ENCODE measurements around the gene COX7A2L. TPM values are rescaled to one million over a fixed set of nuclear protein-coding genes. Genes with fewer than 3 reads are reported as not detected.

COX7A2L gene
- total RNA-seq, 2 experiments from 2014 or later = 113 to 115 TPM

DNA sequence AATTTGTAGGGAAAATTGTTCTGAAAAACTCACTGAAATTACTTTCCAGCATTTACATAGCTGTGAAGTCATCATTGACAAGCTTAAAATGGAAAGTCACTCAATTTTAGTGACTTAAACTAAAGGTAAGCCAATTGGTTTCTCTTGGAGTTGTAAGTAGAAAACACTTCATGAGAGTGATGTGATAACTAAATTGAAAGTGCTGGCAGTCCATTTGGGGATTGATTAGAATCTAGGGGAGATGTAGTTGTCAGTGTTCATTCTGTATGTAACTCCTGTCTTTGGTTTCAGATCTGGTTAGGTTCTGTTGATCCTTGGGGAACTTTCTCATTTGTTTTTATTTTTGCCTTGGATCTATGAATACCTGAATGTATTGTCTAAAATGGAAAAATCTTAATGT is 53.8 kb downstream of the COX7A2L start:
- H3K27me3 Mint-ChIP-seq = no peaks in the 10 kb centered on the region
- intact Hi-C loops (cut with micrococcal nuclease) = no loop called here
- no peaks in the 10 kb centered on the region for H3K9me3 Mint-ChIP-seq
- no peak for DNase-seq
- no peak for ATAC-seq
- peaks cover 38% of the 10 kb centered on the region for H3K36me3 Mint-ChIP-seq (ENCODE audit: low read depth)
- no peak overlapping the region for H3K4me3 Mint-ChIP-seq
- ChIA-PET POLR2A (interaction anchor here (1.5 kb wide), 1 partner anchor 15 kb away, joined by 3 read pairs; no protein-coding TSS in a partner anchor), CTCF (no interaction called here)
- TF ChIP-seq, protein P1, sequence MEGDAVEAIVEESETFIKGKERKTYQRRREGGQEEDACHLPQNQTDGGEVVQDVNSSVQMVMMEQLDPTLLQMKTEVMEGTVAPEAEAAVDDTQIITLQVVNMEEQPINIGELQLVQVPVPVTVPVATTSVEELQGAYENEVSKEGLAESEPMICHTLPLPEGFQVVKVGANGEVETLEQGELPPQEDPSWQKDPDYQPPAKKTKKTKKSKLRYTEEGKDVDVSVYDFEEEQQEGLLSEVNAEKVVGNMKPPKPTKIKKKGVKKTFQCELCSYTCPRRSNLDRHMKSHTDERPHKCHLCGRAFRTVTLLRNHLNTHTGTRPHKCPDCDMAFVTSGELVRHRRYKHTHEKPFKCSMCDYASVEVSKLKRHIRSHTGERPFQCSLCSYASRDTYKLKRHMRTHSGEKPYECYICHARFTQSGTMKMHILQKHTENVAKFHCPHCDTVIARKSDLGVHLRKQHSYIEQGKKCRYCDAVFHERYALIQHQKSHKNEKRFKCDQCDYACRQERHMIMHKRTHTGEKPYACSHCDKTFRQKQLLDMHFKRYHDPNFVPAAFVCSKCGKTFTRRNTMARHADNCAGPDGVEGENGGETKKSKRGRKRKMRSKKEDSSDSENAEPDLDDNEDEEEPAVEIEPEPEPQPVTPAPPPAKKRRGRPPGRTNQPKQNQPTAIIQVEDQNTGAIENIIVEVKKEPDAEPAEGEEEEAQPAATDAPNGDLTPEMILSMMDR (IDR thresholded peaks at IDR 0.05) = no peak
- H3K4me1 Mint-ChIP-seq (ENCODE audit: low read depth) = peaks cover 4% of the 10 kb centered on the region
- H3K27ac Mint-ChIP-seq = no peak overlapping the region

DNA sequence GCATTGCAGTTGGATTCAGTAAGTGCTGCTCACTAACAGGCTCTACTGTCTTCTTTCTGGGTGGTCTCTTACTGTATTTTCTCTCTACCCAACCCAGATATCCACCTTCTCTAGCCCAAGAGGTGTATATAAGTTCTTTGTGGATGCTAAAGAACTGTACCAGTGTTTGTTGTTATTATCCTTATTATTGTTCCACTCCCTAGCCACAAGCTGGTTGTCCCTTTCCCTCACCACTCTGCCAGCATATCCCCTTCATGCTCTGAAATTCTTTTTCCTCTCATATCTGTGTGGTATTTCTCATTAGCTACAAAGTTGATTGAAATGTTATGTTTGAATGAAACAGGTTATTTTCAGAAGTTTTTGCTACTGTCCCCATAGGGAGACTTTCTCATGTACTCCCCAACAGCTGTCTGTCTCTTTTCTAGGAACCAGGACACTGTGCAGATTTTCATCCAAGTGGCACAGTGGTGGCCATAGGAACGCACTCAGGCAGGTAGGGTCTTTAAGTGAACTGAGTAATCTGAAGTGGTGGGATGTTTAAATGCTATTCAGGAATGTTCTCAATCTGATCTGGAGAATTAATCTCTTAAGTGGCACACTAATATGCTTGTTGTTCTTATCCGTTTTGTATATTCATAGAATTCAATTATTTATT is 56.8 kb downstream of the COX7A2L start:
- Mint-ChIP-seq H3K4me3 (no peak overlapping the region), H3K27ac (no peak overlapping the region), H3K36me3 (ENCODE audit: low read depth) (peaks cover 48% of the 10 kb centered on the region), H3K9me3 (no peaks in the 10 kb centered on the region), H3K4me1 (ENCODE audit: low read depth) (peaks cover 12% of the 10 kb centered on the region), H3K27me3 (no peaks in the 10 kb centered on the region)
- CTCF ChIA-PET = no interaction called here
- TF ChIP-seq, protein P1 (IDR thresholded peaks at IDR 0.05) = no peak
- POLR2A ChIA-PET = interaction anchor here (0.9 kb wide), 1 partner anchor 38 kb away, joined by 3 read pairs; no protein-coding TSS in a partner anchor
- ATAC-seq (no peak), DNase-seq (no peak)
- intact Hi-C loops (cut with micrococcal nuclease) = no loop called here

DNA sequence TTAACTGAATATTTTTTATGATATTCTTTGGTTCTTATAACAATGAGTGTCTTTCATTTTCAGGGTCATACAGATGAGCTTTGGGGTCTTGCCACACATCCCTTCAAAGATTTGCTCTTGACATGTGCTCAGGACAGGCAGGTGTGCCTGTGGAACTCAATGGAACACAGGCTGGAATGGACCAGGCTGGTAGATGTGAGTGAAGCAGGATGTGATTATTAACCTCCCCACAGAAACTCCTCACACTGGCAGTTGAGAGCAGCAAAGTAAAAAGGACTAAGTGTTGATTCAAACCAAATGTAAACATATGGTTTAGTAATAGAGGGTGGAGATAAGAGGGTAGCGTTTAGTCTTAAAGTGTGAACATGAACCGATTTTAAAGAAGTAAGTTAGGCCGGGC is 57.8 kb downstream of the COX7A2L start:
- TF ChIP-seq, protein P1 (IDR thresholded peaks at IDR 0.05) = no peak
- Mint-ChIP-seq H3K4me1 (ENCODE audit: low read depth) (peaks cover 22% of the 10 kb centered on the region), H3K27me3 (no peaks in the 10 kb centered on the region), H3K36me3 (ENCODE audit: low read depth) (peaks cover 56% of the 10 kb centered on the region), H3K9me3 (no peaks in the 10 kb centered on the region), H3K4me3 (no peak overlapping the region), H3K27ac (no peak overlapping the region)
- ChIA-PET CTCF (interaction anchor here (0.6 kb wide), 1 partner anchor 13 kb away, joined by 3 read pairs; no protein-coding TSS in a partner anchor), POLR2A (no interaction called here)
- ATAC-seq = no peak
- DNase-seq = no peak
- intact Hi-C loops (cut with micrococcal nuclease) = no loop called here

GRCh38 chr2:42300527-42300926 is 60.5 kb downstream of the COX7A2L start:
- Mint-ChIP-seq H3K9me3 (no peaks in the 10 kb centered on the region), H3K27me3 (no peaks in the 10 kb centered on the region), H3K27ac (no peak overlapping the region), H3K4me3 (no peak overlapping the region), H3K36me3 (ENCODE audit: low read depth) (peaks cover 68% of the 10 kb centered on the region), H3K4me1 (ENCODE audit: low read depth) (peaks cover 43% of the 10 kb centered on the region)
- DNase-seq = no peak
- intact Hi-C loops (cut with micrococcal nuclease) = no loop called here
- TF ChIP-seq, protein P1 (IDR thresholded peaks at IDR 0.05) = no peak
- ChIA-PET POLR2A (no interaction called here), CTCF (interaction anchor here (0.6 to 1.6 kb wide), 3 partner anchors 10 to 204 kb away, joined by 3 to 4 read pairs (median 3); no protein-coding TSS in a partner anchor)
- ATAC-seq = no peak

Other genes starting within 250 kb of the COX7A2L start
- gene EML4, start 191.9 kb downstream of the COX7A2L start, total RNA-seq = 10 to 100 TPM; 58.2 to 59.7 TPM
- gene KCNG3, start 132.8 kb upstream of the COX7A2L start, total RNA-seq = 1 to 10 TPM; 1.5 to 2.1 TPM
- 10 to 100 TPM; 32.6 to 35.9 TPM for gene MTA3, start 207.4 kb upstream of the COX7A2L start, total RNA-seq

All from activated CD8-positive, alpha-beta T cell treated with anti-CD3 and anti-CD28 coated beads for 36 hours (primary cell).